A673 (cell line): Measurements from ENCODE around the gene XYLT1.

ENCODE experiments used
- EZH2 ChIP-seq: fragments of 200-600 bp; sonication (generic); IDR thresholded peaks from 2 replicates; pipeline ENCODE4 v1.6.1; 2017; ENCODE audit warnings: borderline replicate concordance, low read depth, mild to moderate bottlenecking, mixed read lengths, antibody characterized with exemption, low read length; ENCODE audit not compliant: poor library complexity, severe bottlenecking
- TF ChIP-seq, protein P1 (sequence below): fragments of 300-800, 200-600 bp; sonication (generic); conservative IDR thresholded peaks from 2 replicates; pipeline ENCODE4 v1.5.1; 2017; ENCODE audit warnings: low read depth, mild to moderate bottlenecking, antibody characterized with exemption, low read length, moderate library complexity, mixed read lengths

DNA sequence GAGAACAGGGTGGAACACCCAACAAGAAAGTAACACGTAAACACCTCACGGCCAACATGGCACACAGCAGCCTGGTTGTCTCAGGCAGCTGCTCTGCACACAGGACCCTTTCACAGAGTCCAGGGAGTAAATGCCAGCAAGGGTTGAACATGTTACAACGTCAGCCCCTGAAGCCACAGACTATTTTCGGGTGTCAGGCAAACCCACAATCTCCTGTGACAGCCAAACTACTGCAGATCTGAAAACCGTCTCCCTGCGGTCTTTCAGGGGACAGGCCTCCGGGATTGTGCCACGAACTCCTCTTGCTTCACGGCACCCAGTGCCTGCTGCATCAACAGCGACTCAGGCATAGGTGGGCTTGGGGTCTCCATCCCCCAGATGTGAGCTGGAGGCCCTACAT, 127.7 kb downstream of the XYLT1 start:
- TF ChIP-seq, protein P1, sequence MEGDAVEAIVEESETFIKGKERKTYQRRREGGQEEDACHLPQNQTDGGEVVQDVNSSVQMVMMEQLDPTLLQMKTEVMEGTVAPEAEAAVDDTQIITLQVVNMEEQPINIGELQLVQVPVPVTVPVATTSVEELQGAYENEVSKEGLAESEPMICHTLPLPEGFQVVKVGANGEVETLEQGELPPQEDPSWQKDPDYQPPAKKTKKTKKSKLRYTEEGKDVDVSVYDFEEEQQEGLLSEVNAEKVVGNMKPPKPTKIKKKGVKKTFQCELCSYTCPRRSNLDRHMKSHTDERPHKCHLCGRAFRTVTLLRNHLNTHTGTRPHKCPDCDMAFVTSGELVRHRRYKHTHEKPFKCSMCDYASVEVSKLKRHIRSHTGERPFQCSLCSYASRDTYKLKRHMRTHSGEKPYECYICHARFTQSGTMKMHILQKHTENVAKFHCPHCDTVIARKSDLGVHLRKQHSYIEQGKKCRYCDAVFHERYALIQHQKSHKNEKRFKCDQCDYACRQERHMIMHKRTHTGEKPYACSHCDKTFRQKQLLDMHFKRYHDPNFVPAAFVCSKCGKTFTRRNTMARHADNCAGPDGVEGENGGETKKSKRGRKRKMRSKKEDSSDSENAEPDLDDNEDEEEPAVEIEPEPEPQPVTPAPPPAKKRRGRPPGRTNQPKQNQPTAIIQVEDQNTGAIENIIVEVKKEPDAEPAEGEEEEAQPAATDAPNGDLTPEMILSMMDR: no peak
- TF ChIP-seq EZH2: no peak
